ENCODE data around the gene PNPO.

DNA sequence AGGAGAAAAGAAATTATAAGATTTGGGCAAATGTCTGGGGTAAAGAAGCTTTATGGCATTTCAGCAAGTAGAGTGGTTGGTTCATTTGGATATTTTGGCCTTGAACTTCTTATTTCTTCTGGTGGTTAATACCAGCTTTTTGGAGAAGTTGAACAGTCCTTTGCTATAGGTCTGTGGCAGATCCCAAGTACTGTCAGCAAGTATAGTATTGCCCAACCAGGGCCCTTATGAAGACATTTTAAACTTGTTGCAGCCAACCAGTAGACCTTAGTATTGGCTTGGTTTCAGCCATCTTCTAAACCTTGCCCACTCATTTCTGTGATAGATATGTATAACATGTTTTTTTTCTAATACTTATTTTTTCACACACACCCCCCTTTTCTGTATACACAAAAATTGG, 43.1 kb upstream of the PNPO start:
- TF ChIP-seq POLR2A (IDR thresholded peaks at IDR 0.05), result no peak
- no peak for TF ChIP-seq POLR2AphosphoS5 (IDR thresholded peaks at IDR 0.05)
- TF ChIP-seq EP300 (IDR thresholded peaks at IDR 0.05), result no peak
